ENCODE results near the gene STAM.
"Not testable (repeated sequence)": the region's sequence is repeated elsewhere in the genome, so short reads cannot be mapped to it uniquely, and the experiment has no call there.

Gene STAM

GRCh38 chr10:17682236-17682946, 38.4 kb downstream of the STAM start:
- DNase-seq: no peak

GRCh38 chr10:17683541-17683940, 39.6 kb downstream of the STAM start:
- DNase-seq: no peak

- no peak for DNase-seq
These were observed 40.6 kb downstream of the STAM start for GRCh38 chr10:17684537-17684936.

- peak in 1 of 4 experiments; percentile 21 for DNase-seq
These were observed 41.4 kb downstream of the STAM start for GRCh38 chr10:17685233-17685840.

- DNase-seq: no peak
These were observed 43.3 kb downstream of the STAM start for GRCh38 chr10:17687117-17687831.

GRCh38 chr10:17689137-17689536, 45.2 kb downstream of the STAM start:
- DNase-seq: no peak

GRCh38 chr10:17693009-17693408, 49.1 kb downstream of the STAM start:
- no peak for DNase-seq

- no peak for DNase-seq
These were observed 54.7 kb downstream of the STAM start for GRCh38 chr10:17698696-17699095.

GRCh38 chr10:17701301-17701700, 57.4 kb downstream of the STAM start:
- DNase-seq: no peak

GRCh38 chr10:17703706-17704105, 59.8 kb downstream of the STAM start:
- no peak for DNase-seq

GRCh38 chr10:17708821-17709220, 64.9 kb downstream of the STAM start:
- no peak for DNase-seq

- DNase-seq: no peak
These were observed 65.5 kb downstream of the STAM start for GRCh38 chr10:17709492-17709891.

GRCh38 chr10:17710181-17710580, 66.2 kb downstream of the STAM start:
- DNase-seq: no peak

GRCh38 chr10:17712053-17712452, 68.1 kb downstream of the STAM start:
- no peak for DNase-seq

GRCh38 chr10:17712717-17713471, 68.9 kb downstream of the STAM start:
- DNase-seq: no peak

- DNase-seq: no peak
These were observed 69.8 kb downstream of the STAM start for GRCh38 chr10:17713758-17714157.

- DNase-seq: no peak
These were observed 72.2 kb downstream of the STAM start for GRCh38 chr10:17716161-17716560.

- DNase-seq: not testable (repeated sequence)
These were observed 78.5 kb downstream of the STAM start for GRCh38 chr10:17722317-17723014.

- DNase-seq: no peak
These were observed 81.8 kb downstream of the STAM start for GRCh38 chr10:17725703-17726102.

- DNase-seq: no peak
These were observed 85.7 kb downstream of the STAM start for GRCh38 chr10:17729630-17730029.

- DNase-seq: no peak
These were observed 86.7 kb downstream of the STAM start for GRCh38 chr10:17730667-17731066.

- no peak for DNase-seq
These were observed 87.5 kb downstream of the STAM start for GRCh38 chr10:17731331-17732020.
